Activated naive CD4-positive, alpha-beta T cell (primary cell): ENCODE results near the gene PLIN5.

Source experiments
- DNase-seq, 4 experiments: peaks; one replicate each; lab custom pipeline; 2025; lab: John Stamatoyannopoulos, UW

PLIN5 gene

GRCh38 chr19:4521888-4522242, 13.2 kb downstream of the PLIN5 start:
- DNase-seq = no peak

- DNase-seq = no peak
These were observed 13.7 kb downstream of the PLIN5 start for GRCh38 chr19:4521170-4521887.

GRCh38 chr19:4519521-4520277, 15.3 kb downstream of the PLIN5 start:
- no peak for DNase-seq

- no peak for DNase-seq
These were observed 15.9 kb downstream of the PLIN5 start for GRCh38 chr19:4519172-4519496.

- DNase-seq = no peak
These were observed 16.5 kb downstream of the PLIN5 start, which contains the start of gene PLIN4 for GRCh38 chr19:4518345-4519171. Gene PLIN4 (minus strand): TSS chr19:4518486. CDS start chr19:4518272, 214 bp downstream.

DNA sequence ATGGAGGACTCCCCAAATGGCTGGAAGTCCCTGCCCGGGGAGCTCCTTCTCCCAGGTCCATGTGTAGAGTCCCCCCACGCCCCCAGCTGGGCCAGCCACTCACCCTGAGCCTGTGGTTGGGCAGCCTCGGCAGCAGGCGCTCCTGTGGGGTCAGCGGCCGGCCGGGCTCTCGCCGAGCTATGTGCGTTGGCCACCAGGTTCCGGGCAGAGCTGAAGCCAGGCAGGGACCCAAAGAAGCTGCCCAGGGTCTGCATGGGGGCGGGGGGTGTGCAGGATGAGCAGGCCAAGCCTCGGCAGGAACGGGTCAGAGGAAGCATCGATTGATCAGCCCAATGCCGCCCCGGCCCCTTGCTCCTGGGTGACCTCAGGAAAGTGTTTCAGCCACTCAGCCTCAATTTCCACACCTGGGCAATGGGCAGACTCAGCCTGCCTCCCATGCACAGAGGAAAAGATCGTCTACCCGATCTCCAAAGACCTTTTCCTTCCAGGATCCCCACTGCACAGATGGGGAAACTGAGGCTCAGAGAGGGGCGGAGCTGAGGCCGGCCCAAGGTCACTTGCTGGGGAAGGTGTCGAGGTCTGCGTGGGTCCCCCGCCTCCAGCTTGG, 17.5 kb downstream of the PLIN5 start:
- no peak for DNase-seq

GRCh38 chr19:4516939-4517300, 18.1 kb downstream of the PLIN5 start:
- no peak for DNase-seq

- DNase-seq = no peak
These were observed 18.7 kb downstream of the PLIN5 start for GRCh38 chr19:4516199-4516938.

GRCh38 chr19:4515732-4516131, 19.3 kb downstream of the PLIN5 start:
- no peak for DNase-seq

GRCh38 chr19:4513248-4513647, 21.8 kb downstream of the PLIN5 start:
- DNase-seq = no peak

- no peak for DNase-seq
These were observed 23.0 kb downstream of the PLIN5 start for GRCh38 chr19:4512070-4512469.

- no peak for DNase-seq
These were observed 23.5 kb downstream of the PLIN5 start for GRCh38 chr19:4511300-4512054.

DNA sequence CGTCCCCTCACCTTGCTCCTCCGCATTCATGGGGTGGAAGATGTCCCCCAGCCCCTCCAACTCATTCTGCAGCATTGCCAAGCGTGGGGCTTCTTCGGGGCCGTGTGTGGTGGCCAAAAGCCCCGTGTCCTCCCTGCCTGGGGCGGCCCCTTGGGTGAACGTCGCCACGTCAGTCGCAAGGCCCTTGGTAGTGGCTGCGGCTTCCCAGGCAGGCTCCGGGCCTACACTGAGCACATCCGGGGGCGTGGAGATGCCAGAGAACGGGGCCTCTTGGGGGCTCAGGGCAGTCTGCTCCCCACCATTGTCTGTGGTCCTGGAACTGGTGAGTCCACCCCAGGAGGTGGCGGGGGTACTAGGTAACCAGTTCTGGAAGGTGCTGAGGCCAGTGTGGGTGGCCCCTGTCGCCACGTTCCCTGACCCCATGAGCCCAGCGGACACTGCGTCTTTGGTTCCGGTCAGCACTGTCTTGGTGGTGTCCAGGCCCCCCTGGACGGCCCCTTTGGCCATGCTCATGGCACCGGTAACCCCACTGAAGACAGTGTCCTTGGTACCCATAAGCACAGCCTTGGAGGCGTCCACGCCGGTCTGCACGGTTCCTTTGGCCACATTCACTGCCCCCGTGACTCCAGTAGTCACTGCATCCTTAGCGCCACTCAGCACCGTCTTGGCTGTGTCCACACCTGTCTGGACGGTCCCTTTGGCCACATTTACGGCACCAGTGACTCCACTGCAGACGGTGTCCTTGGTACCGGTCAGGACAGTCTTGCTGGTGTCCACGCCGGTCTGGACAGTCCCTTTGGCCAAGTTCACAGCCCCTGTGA, 24.4 kb downstream of the PLIN5 start:
- no peak for DNase-seq

GRCh38 chr19:4508698-4509097, 26.3 kb downstream of the PLIN5 start:
- DNase-seq = no peak

DNA sequence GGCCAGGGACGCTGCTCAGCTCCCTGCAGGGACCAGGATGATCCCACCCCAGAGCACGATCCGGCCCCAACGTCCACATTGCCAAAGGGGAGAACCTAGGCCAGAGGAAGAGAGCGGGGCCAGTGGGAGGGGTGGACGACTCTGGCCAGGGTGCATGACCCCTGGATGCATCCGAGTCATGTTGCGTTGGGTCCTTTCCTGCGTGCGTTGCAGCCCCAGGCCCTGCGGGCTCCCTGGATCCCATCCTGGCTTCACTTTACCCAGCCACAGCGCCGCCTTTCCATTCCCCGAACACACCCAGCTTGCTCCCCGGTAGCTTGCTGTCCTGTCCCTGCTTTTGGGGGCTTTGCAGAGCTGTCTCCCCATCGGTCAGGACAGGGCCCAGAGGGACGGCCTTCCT, 27.2 kb downstream of the PLIN5 start:
- DNase-seq = no peak

- DNase-seq = no peak
These were observed 27.9 kb downstream of the PLIN5 start for GRCh38 chr19:4507150-4507452.

GRCh38 chr19:4506449-4507149, 28.4 kb downstream of the PLIN5 start:
- DNase-seq = no peak

- DNase-seq = no peak
These were observed 29.2 kb downstream of the PLIN5 start for GRCh38 chr19:4505570-4506448.
